Measurements from ENCODE around the gene AGXT. TPM values are rescaled to one million over a fixed set of nuclear protein-coding genes. Genes with fewer than 3 reads are reported as not detected.
A peak's percentile ranks its signal among the peaks of the same experiment; 100 is the strongest.

AGXT gene
- total RNA-seq, 1 experiment from 2014 or later: 0.26 TPM

GRCh38 chr2:240912878-240913809 is 44.5 kb downstream of the AGXT start:
- Histone ChIP-seq H3K4me3 (no peak overlapping the region), H3K27ac (peak overlapping the region; percentile 92), H3K27me3 (replicated peaks) (no peaks in the 10 kb centered on the region), H3K36me3 (no peaks in the 10 kb centered on the region), H3K4me1 (replicated peaks) (peaks cover 81% of the 10 kb centered on the region), H3K9me3 (replicated peaks) (no peaks in the 10 kb centered on the region)
- peak in 1 of 2 experiments; percentile 48 for DNase-seq (ENCODE audit: low read depth in 1 of 2, low spot score in 2 of 2)

GRCh38 chr2:240913810-240914644 is 45.4 kb downstream of the AGXT start:
- H3K4me3 ChIP-seq: no peak overlapping the region
- no peaks in the 10 kb centered on the region for H3K9me3 ChIP-seq (replicated peaks)
- peaks cover 84% of the 10 kb centered on the region for H3K4me1 ChIP-seq (replicated peaks)
- peak; percentile 68 to 73 for DNase-seq (ENCODE audit: low read depth in 1 of 2, low spot score in 2 of 2)
- no peaks in the 10 kb centered on the region for H3K36me3 ChIP-seq
- H3K27me3 ChIP-seq (replicated peaks): no peaks in the 10 kb centered on the region
- H3K27ac ChIP-seq: peak overlapping the region; percentile 92

GRCh38 chr2:240914645-240915525 is 46.3 kb downstream of the AGXT start:
- H3K4me3 ChIP-seq: no peak overlapping the region
- peak in 1 of 2 experiments; percentile 46 for DNase-seq (ENCODE audit: low read depth in 1 of 2, low spot score in 2 of 2)
- H3K4me1 ChIP-seq (replicated peaks): peaks cover 90% of the 10 kb centered on the region
- peak overlapping the region; percentile 41; the same call in 1 of the 2 replicates for H3K27ac ChIP-seq
- H3K27me3 ChIP-seq (replicated peaks): no peaks in the 10 kb centered on the region
- no peaks in the 10 kb centered on the region for H3K36me3 ChIP-seq
- H3K9me3 ChIP-seq (replicated peaks): no peaks in the 10 kb centered on the region

- Histone ChIP-seq H3K4me1 (replicated peaks) (peaks cover 90% of the 10 kb centered on the region), H3K4me3 (no peak overlapping the region)
These were observed 47.1 kb downstream of the AGXT start for GRCh38 chr2:240915526-240916341.

GRCh38 chr2:240916571-240917008 is 48.0 kb downstream of the AGXT start:
- peaks cover 90% of the 10 kb centered on the region for H3K4me1 ChIP-seq (replicated peaks)
- H3K27me3 ChIP-seq (replicated peaks): no peaks in the 10 kb centered on the region
- H3K36me3 ChIP-seq: no peaks in the 10 kb centered on the region
- H3K4me3 ChIP-seq: no peak overlapping the region
- peak overlapping the region; percentile 55 for H3K27ac ChIP-seq
- DNase-seq (ENCODE audit: low read depth in 1 of 2, low spot score in 2 of 2): peak; percentile 91 to 96
- H3K9me3 ChIP-seq (replicated peaks): no peaks in the 10 kb centered on the region

More at GRCh38 chr2:240915526-240916341, 47.1 kb downstream of the AGXT start:
- Histone ChIP-seq H3K27me3 (replicated peaks) (no peaks in the 10 kb centered on the region), H3K27ac (peak overlapping the region; percentile 41; the same call in 1 of the 2 replicates), H3K9me3 (replicated peaks) (no peaks in the 10 kb centered on the region), H3K36me3 (no peaks in the 10 kb centered on the region)
- no peak for DNase-seq (ENCODE audit: low read depth in 1 of 2, low spot score in 2 of 2)

GRCh38 chr2:240917009-240917683 is 48.5 kb downstream of the AGXT start:
- H3K27me3 ChIP-seq (replicated peaks): no peaks in the 10 kb centered on the region
- no peak overlapping the region for H3K4me3 ChIP-seq
- peak overlapping the region; percentile 55 for H3K27ac ChIP-seq
- H3K36me3 ChIP-seq: no peaks in the 10 kb centered on the region
- no peaks in the 10 kb centered on the region for H3K9me3 ChIP-seq (replicated peaks)
- DNase-seq (ENCODE audit: low read depth in 1 of 2, low spot score in 2 of 2): peak in 1 of 2 experiments; percentile 43
- peaks cover 90% of the 10 kb centered on the region for H3K4me1 ChIP-seq (replicated peaks)

GRCh38 chr2:240917684-240918257 is 49.1 kb downstream of the AGXT start:
- H3K36me3 ChIP-seq: no peaks in the 10 kb centered on the region
- peaks cover 90% of the 10 kb centered on the region for H3K4me1 ChIP-seq (replicated peaks)
- H3K4me3 ChIP-seq: no peak overlapping the region
- H3K27ac ChIP-seq: peak overlapping the region; percentile 55
- peak in 1 of 2 experiments; percentile 58 for DNase-seq (ENCODE audit: low read depth in 1 of 2, low spot score in 2 of 2)
- H3K27me3 ChIP-seq (replicated peaks): no peaks in the 10 kb centered on the region
- H3K9me3 ChIP-seq (replicated peaks): no peaks in the 10 kb centered on the region

GRCh38 chr2:240918258-240919091 is 49.9 kb downstream of the AGXT start:
- H3K27me3 ChIP-seq (replicated peaks): no peaks in the 10 kb centered on the region
- peaks cover 86% of the 10 kb centered on the region for H3K4me1 ChIP-seq (replicated peaks)
- DNase-seq (ENCODE audit: low read depth in 1 of 2, low spot score in 2 of 2): peak in 1 of 2 experiments; percentile 41
- no peaks in the 10 kb centered on the region for H3K9me3 ChIP-seq (replicated peaks)
- H3K27ac ChIP-seq: no peak overlapping the region
- no peak overlapping the region for H3K4me3 ChIP-seq
- H3K36me3 ChIP-seq: no peaks in the 10 kb centered on the region

GRCh38 chr2:240919161-240919781 is 50.6 kb downstream of the AGXT start:
- H3K4me1 ChIP-seq (replicated peaks): peaks cover 78% of the 10 kb centered on the region
- no peak overlapping the region for H3K4me3 ChIP-seq
- no peaks in the 10 kb centered on the region for H3K36me3 ChIP-seq
- H3K9me3 ChIP-seq (replicated peaks): no peaks in the 10 kb centered on the region
- DNase-seq (ENCODE audit: low read depth in 1 of 2, low spot score in 2 of 2): peak in 1 of 2 experiments; percentile 41
- H3K27me3 ChIP-seq (replicated peaks): no peaks in the 10 kb centered on the region
- H3K27ac ChIP-seq: no peak overlapping the region

- DNase-seq (ENCODE audit: low read depth in 1 of 2, low spot score in 2 of 2): peak in 1 of 2 experiments; percentile 46
- no peak overlapping the region for H3K4me3 ChIP-seq
- no peaks in the 10 kb centered on the region for H3K27me3 ChIP-seq (replicated peaks)
- H3K4me1 ChIP-seq (replicated peaks): peaks cover 70% of the 10 kb centered on the region
- H3K27ac ChIP-seq: peak overlapping the region; percentile 94
- no peaks in the 10 kb centered on the region for H3K36me3 ChIP-seq
- H3K9me3 ChIP-seq (replicated peaks): no peaks in the 10 kb centered on the region
These were observed 51.5 kb downstream of the AGXT start for GRCh38 chr2:240919786-240920782.

Measured in SJSA1 (cell line).